Measurements from ENCODE around the gene MBD5. TPM values are rescaled to one million over a fixed set of nuclear protein-coding genes. Genes with fewer than 3 reads are reported as not detected.

The MBD5 gene
- total and polyA plus RNA-seq, 11 donors = 6.8 to 44.4 (median 24.9) TPM

- no peak for DNase-seq
- H3K4me1 ChIP-seq = no peaks in the 10 kb centered on the region
- H3K27me3 ChIP-seq = no peaks in the 10 kb centered on the region
- H3K9me3 ChIP-seq = peaks cover 0 to 8% (median 0%) of the 10 kb centered on the region in 12 donors
- TF ChIP-seq POLR2A (IDR thresholded peaks at IDR 0.05) (no peak), CTCF (IDR thresholded peaks at IDR 0.05) (no peak)
- intact Hi-C loops (cut with DNase I) = no loop called here
- 78 to 89% (median 81%) methylated on average over 2 of the region's 2 CpGs for WGBS, 4 donors
- no peaks in the 10 kb centered on the region for H3K36me3 ChIP-seq
- H3K4me3 ChIP-seq = no peak overlapping the region
- no peak for ATAC-seq
- H3K27ac ChIP-seq = no peak overlapping the region
Observed at GRCh38 chr2:148207111-148207510, 186.2 kb downstream of the MBD5 start.

GRCh38 chr2:148209603-148210002 is 188.7 kb downstream of the MBD5 start:
- DNase-seq (no peak), ATAC-seq (no peak)
- no peak for TF ChIP-seq CTCF (IDR thresholded peaks at IDR 0.05)
- Histone ChIP-seq H3K4me3 (no peak overlapping the region), H3K27ac (no peak overlapping the region), H3K9me3 (peaks cover 0 to 8% (median 0%) of the 10 kb centered on the region in 12 donors), H3K4me1 (no peaks in the 10 kb centered on the region), H3K36me3 (no peaks in the 10 kb centered on the region), H3K27me3 (no peaks in the 10 kb centered on the region)
- intact Hi-C loops (cut with DNase I) = no loop called here
- 97 to 100% (median 98%) methylated on average over 2 of the region's 2 CpGs for WGBS, 4 donors

GRCh38 chr2:148218326-148219075 is 197.6 kb downstream of the MBD5 start:
- ATAC-seq (no peak), DNase-seq (no peak)
- Histone ChIP-seq H3K4me3 (no peak overlapping the region), H3K9me3 (peaks cover 0 to 32% (median 19%) of the 10 kb centered on the region in 12 donors), H3K4me1 (no peaks in the 10 kb centered on the region), H3K27ac (no peak overlapping the region), H3K27me3 (no peaks in the 10 kb centered on the region), H3K36me3 (no peaks in the 10 kb centered on the region)
- TF ChIP-seq CTCF (IDR thresholded peaks at IDR 0.05) (no peak), POLR2A (IDR thresholded peaks at IDR 0.05) (no peak)
- WGBS, 4 donors = 95 to 97% (median 96%) methylated on average over 5 of the region's 5 CpGs
- intact Hi-C loops (cut with DNase I) = no loop called here

- H3K27ac ChIP-seq = no peak overlapping the region
- no peak for TF ChIP-seq CTCF (IDR thresholded peaks at IDR 0.05)
- TF ChIP-seq POLR2A (IDR thresholded peaks at IDR 0.05) = no peak
- H3K27me3 ChIP-seq = no peaks in the 10 kb centered on the region
- 94 to 97% (median 95%) methylated on average over 4 of the region's 4 CpGs for whole genome bisulfite sequencing, 4 donors
- no peak for DNase-seq
- H3K9me3 ChIP-seq = peaks cover 0 to 46% (median 19%) of the 10 kb centered on the region in 12 donors
- no peak overlapping the region for H3K4me3 ChIP-seq
- no peak for ATAC-seq
- H3K36me3 ChIP-seq = no peaks in the 10 kb centered on the region
- intact Hi-C loops (cut with DNase I) = no loop called here
- H3K4me1 ChIP-seq = no peaks in the 10 kb centered on the region
Observed at GRCh38 chr2:148221166-148221565, 200.3 kb downstream of the MBD5 start.
